Measurements from ENCODE around the gene RAC3. TPM values are rescaled to one million over a fixed set of nuclear protein-coding genes. Genes with fewer than 3 reads are reported as not detected.

Gene RAC3
- total and polyA plus RNA-seq, 7 donors: 0.60 to 11.8 (median 2.8) TPM

DNA sequence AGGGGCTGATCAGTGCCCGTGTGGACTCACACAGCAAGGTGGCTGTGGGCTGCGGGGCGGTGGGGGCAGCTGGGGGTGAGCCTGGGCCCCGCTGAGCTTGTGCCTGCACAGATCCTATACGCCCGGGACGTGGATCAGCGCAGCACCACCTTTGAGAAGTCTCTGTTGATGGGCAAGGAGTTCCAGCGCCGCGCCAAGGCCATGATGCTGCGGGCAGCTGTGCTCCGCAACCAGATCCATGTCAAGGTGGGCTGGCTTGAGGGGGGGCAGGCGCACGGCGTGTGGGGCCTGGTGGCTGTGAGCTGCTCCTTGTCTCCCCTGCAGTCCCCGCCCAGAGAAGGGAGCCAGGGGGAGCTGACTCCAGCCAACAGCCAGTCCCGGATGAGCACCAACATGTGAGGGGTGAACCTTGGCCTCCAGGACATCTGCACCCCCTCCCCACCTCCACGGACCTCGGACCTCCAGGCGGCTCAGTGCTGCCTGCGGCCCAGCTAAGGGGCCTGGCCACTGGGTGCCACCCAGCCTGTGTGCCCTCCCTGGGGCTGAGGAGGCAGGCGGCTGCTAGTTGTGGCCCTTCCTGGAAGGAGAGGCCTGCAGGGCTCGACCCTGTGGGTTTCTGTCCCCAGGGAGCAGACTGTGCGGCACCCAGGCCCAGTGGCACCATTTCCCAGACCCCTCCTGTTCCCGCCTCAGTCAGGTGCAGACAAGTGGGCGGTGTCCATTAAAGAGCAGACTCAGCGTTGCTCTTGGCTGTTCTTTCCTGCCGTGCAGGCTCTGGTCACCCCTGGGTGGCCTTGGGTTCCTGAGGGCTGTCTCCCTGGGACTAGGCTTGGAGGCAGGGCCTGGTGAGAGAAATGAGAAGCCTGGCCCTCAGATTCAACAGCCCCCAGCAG, 25.5 kb downstream of the RAC3 start:
- no peak for DNase-seq
- Histone ChIP-seq H3K9me3 (no peaks in the 10 kb centered on the region), H3K27ac (no peak overlapping the region), H3K27me3 (no peaks in the 10 kb centered on the region), H3K4me3 (no peak overlapping the region), H3K36me3 (peaks cover 36 to 88% (median 44%) of the 10 kb centered on the region in 4 donors), H3K4me1 (peaks cover 0 to 21% (median 17%) of the 10 kb centered on the region in 4 donors)
- 82 to 86% methylated on average over 29 of the region's 29 CpGs for WGBS, 2 donors
- intact Hi-C loops (cut with DNase I): no loop called here
- TF ChIP-seq EP300 (IDR thresholded peaks at IDR 0.05): no peak
- no peak for TF ChIP-seq CTCF (IDR thresholded peaks at IDR 0.05)
- TF ChIP-seq POLR2AphosphoS5 (IDR thresholded peaks at IDR 0.05): no peak
- TF ChIP-seq POLR2A (IDR thresholded peaks at IDR 0.05): no peak

- Histone ChIP-seq H3K9me3 (no peaks in the 10 kb centered on the region), H3K4me3 (no peak overlapping the region), H3K36me3 (peaks cover 40 to 100% (median 51%) of the 10 kb centered on the region in 4 donors), H3K27ac (no peak overlapping the region), H3K4me1 (peaks cover 0 to 9% (median 5%) of the 10 kb centered on the region in 4 donors), H3K27me3 (no peaks in the 10 kb centered on the region)
- 80 to 84% methylated on average over 17 of the region's 17 CpGs for WGBS, 2 donors
- no peak for DNase-seq
- no peak for TF ChIP-seq EP300 (IDR thresholded peaks at IDR 0.05)
- no peak for TF ChIP-seq POLR2A (IDR thresholded peaks at IDR 0.05)
- TF ChIP-seq POLR2AphosphoS5 (IDR thresholded peaks at IDR 0.05): no peak
- TF ChIP-seq CTCF (IDR thresholded peaks at IDR 0.05): no peak
- intact Hi-C loops (cut with DNase I): no loop called here
These were observed 26.9 kb downstream of the RAC3 start for GRCh38 chr17:82058230-82058854.

DNA sequence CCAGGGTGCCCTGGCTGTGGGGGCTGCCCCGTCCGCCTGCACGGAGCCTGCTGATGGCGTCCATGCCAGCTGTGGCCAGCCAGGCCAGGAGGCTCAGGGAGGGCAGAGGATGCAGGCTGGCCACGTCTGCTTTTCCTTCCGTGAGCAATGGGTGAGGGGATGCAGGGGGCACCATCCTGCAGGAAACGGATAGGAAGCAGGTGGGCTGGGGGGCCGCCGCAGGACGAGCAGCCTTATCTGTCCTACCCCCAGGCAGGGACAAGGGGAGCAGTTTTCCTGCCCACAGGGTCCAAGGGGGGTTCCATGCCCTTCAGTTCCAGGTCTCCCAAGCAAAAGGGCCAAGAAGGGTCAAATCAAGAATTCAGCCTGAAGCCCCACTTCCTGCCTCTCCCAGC, 27.4 kb downstream of the RAC3 start:
- H3K36me3 ChIP-seq: peaks cover 40 to 100% (median 51%) of the 10 kb centered on the region in 4 donors
- H3K9me3 ChIP-seq: no peaks in the 10 kb centered on the region
- no peak overlapping the region for H3K27ac ChIP-seq
- H3K27me3 ChIP-seq: no peaks in the 10 kb centered on the region
- intact Hi-C loops (cut with DNase I): no loop called here
- TF ChIP-seq EP300 (IDR thresholded peaks at IDR 0.05) (no peak), POLR2A (IDR thresholded peaks at IDR 0.05) (no peak), POLR2AphosphoS5 (IDR thresholded peaks at IDR 0.05) (no peak), CTCF (IDR thresholded peaks at IDR 0.05) (no peak)
- peaks cover 0 to 9% (median 3%) of the 10 kb centered on the region in 4 donors for H3K4me1 ChIP-seq
- H3K4me3 ChIP-seq: no peak overlapping the region
- WGBS, 2 donors: 86 to 92% methylated on average over 10 of the region's 10 CpGs
- DNase-seq: no peak

DNA sequence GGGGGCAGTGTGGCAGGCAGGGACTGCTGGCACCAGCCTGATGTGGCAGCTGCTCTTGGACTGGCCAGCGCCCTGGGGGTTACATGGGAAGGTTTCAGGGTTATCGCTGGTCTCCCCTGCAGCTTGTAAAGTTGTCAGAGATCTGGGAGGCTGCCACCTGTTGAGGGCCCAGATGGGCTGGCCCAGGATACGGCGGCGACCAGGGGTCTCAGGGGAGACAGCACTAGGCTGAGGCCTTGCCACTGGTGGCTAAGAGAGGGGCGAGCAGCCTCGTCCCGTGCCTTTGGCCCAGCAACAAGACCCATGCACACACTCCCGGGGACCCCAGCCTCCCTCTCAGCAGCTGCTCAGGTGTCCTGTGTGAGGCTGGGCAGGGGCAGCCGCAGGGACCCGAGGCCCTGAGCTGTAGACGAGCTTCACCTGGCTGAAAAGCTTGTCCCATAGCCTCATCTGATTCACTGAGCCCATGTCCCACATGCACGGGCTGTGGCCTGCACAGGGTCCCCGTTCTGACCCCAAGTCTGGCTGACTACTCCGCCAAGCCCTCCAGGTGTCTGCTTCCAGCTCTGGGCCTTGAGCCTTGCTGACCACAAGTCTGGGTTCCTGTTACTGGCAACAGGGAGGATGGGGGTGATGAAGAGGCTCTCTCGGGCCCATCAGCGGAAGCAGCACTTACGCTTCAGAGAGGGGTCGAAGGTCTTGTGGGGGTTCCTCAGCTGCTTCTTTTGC, 28.0 kb downstream of the RAC3 start:
- TF ChIP-seq POLR2AphosphoS5 (IDR thresholded peaks at IDR 0.05) (no peak), CTCF (IDR thresholded peaks at IDR 0.05) (no peak), EP300 (IDR thresholded peaks at IDR 0.05) (no peak), POLR2A (IDR thresholded peaks at IDR 0.05) (no peak)
- intact Hi-C loops (cut with DNase I): no loop called here
- Histone ChIP-seq H3K4me3 (no peak overlapping the region), H3K4me1 (peaks cover 0 to 12% (median 9%) of the 10 kb centered on the region in 4 donors), H3K9me3 (no peaks in the 10 kb centered on the region), H3K27me3 (no peaks in the 10 kb centered on the region), H3K36me3 (peaks cover 40 to 96% (median 48%) of the 10 kb centered on the region in 4 donors), H3K27ac (no peak overlapping the region)
- DNase-seq: no peak
- WGBS, 2 donors: 82 to 86% methylated on average over 19 of the region's 19 CpGs

Measured in sigmoid colon (tissue), 7 donors.